ENCODE results near the gene CFDP1. TPM values are rescaled to one million over a fixed set of nuclear protein-coding genes. Genes with fewer than 3 reads are reported as not detected.

The CFDP1 gene
- total and polyA plus RNA-seq, 2 of the 13 experiments (the other 11 are each of a cell fraction or from before 2014, with no cell fraction given) = 78.6 to 153 TPM

- TF ChIP-seq BORCS8-MEF2B (CRISPR knock-in tag; IDR thresholded peaks at IDR 0.05) = peak; percentile 52; the same call in 1 of the 2 replicates
- no peak for TF ChIP-seq CERS6 (CRISPR knock-in tag; IDR thresholded peaks at IDR 0.05)
- TF ChIP-seq ZNF496 (CRISPR knock-in tag; IDR thresholded peaks at IDR 0.05; ENCODE audit: insufficient replicate concordance) = no peak
- TF ChIP-seq ZNF34 (CRISPR knock-in tag; IDR thresholded peaks at IDR 0.05; ENCODE audit: borderline replicate concordance) = peak; percentile 58; the same call in 1 of the 2 replicates
- TF ChIP-seq GATAD1 (CRISPR knock-in tag; IDR thresholded peaks at IDR 0.05) = 0 out of 2 replicates have a peak, but pooled peaks have one; percentile 3
- peak; percentile 91 for TF ChIP-seq ZFP82 (CRISPR knock-in tag; IDR thresholded peaks at IDR 0.05; ENCODE audit: borderline replicate concordance)
- TF ChIP-seq ZBTB25 (CRISPR knock-in tag; IDR thresholded peaks at IDR 0.05) = peak; percentile 63; the same call in 1 of the 2 replicates
- peak; percentile 72 for TF ChIP-seq FOSL2 (CRISPR knock-in tag; IDR thresholded peaks at IDR 0.05)
- TF ChIP-seq SMARCE1 (IDR thresholded peaks at IDR 0.05; ENCODE audit: borderline replicate concordance) = no peak
- TF ChIP-seq SP5 (CRISPR knock-in tag; IDR thresholded peaks at IDR 0.05; ENCODE audit: borderline replicate concordance, low read depth) = no peak
- TF ChIP-seq TBX2 (CRISPR knock-in tag; IDR thresholded peaks at IDR 0.05; ENCODE audit: borderline replicate concordance) = no peak; the same call in 1 of the 2 replicates
- TF ChIP-seq ZHX1 (CRISPR knock-in tag; IDR thresholded peaks at IDR 0.05; ENCODE audit: low read depth) = no peak
- no peak; the same call in 1 of the 2 replicates for TF ChIP-seq ZNF333 (CRISPR knock-in tag; IDR thresholded peaks at IDR 0.05; ENCODE audit: borderline replicate concordance)
- no peak; the same call in 1 of the 2 replicates for TF ChIP-seq ZNF607 (CRISPR knock-in tag; IDR thresholded peaks at IDR 0.05; ENCODE audit: borderline replicate concordance)
- TF ChIP-seq AFF4 (CRISPR knock-in tag; IDR thresholded peaks at IDR 0.05) = no peak
- TF ChIP-seq DR1 (CRISPR knock-in tag; IDR thresholded peaks at IDR 0.05) = no peak; the same call in none of the 2 replicates
- TF ChIP-seq ZNF556 (CRISPR knock-in tag; IDR thresholded peaks at IDR 0.05; ENCODE audit: borderline replicate concordance) = peak; percentile 16; the same call in 1 of the 2 replicates
- TF ChIP-seq UBTF (CRISPR knock-in tag; IDR thresholded peaks at IDR 0.05) = peak; percentile 68; the same call in 1 of the 2 replicates
Observed at GRCh38 chr16:75250809-75251279, 182.5 kb downstream of the CFDP1 start (continued).

Measured in HepG2 (cell line).